Stimulated activated CD8-positive, alpha-beta memory T cell treated with anti-CD3 and anti-CD28 coated beads, Interleukin-2, amount 100 ng/mL, for 1 hour (primary cell): ENCODE measurements around the gene NTF3.

Experiments
- DNase-seq, 2 donors: peaks; one replicate each; pipeline ENCODE4 v3.0.0-alpha.2; 2020; ENCODE audit warnings: low read depth in 2 of 2

The NTF3 gene

DNA sequence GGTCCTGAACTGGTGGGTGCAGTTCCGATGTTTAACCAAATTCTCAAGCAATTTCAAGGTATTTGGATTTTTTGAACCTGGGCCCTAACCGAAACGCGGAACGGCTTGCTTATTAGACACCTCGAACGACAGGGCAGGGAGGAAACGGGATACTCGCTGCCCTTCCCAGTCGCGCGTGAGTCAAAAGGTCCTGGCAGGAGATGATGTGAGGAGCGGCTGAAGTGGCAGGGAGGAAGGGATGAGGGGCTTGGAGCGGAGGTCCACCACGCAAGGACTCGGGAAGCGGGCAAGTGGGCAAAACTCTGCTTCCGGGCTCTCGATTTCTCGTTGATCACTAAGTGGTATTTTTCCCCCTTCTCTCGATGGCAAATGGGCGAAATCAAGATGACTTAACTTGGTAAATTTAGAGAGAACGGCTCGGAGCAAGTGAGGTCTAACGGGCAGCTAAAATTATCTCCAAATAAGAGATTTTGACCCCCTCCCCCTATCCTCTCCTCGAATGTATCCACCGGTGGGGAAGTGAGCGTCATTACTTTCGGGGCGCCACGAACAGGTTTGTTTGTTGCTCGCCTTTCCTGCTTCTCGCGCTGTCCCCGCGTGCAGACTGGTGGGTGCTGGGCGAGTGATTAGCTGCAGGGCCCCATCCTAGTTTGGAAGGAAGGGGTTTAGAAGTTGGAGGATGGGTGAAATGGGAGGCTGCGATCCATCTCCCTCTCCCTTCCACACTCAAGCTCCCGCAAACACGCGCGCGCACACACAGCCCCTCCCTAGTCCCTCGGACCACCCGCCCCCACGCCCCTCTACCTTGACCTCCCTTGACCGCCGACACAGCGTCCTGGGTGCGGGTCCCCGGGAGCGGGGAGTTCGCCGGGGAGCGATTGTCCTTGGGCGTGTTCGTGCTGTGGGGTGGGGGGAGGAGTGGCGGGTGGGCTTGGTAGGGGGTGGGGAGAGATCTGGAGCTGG, 986 bp upstream of the NTF3 start:
- no peak for DNase-seq

DNA sequence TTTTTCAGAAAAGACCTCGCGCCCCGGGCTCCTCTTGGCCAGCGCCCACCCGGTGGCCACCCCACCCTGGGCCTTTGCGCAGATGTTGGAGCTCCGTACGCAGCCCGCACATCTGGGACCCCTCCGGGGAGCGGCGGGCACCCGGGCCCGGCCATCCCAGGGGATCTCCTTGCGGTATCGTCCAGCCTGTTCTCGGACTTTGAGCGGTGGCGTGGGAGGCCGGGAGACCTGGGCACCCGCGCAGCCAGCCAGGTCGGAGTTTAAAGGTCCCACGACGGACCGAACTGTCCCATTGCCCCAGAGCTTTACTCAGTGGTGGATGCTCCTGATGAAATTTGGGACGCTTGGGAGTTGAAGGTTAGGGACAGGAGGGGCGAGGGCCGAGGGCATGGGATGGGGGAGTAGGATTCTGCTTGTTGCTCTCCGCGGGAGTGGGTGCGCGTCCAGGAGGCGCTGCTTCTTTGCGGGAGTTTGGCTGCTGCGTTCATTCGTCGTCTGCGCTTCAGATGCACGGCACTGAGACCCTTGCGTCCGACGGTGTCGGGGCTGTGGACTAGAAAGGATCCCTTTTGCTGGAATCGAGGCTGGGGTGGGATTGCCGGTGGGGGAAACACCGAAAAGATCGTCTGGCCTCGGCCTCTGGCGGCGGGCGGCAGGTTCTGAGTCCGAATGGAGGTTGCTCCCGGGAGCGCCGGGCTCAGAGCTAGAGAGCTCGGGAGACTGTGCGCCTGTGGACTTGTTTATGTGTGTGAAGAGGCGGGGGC, 1.4 kb downstream of the NTF3 start:
- no peak for DNase-seq

DNA sequence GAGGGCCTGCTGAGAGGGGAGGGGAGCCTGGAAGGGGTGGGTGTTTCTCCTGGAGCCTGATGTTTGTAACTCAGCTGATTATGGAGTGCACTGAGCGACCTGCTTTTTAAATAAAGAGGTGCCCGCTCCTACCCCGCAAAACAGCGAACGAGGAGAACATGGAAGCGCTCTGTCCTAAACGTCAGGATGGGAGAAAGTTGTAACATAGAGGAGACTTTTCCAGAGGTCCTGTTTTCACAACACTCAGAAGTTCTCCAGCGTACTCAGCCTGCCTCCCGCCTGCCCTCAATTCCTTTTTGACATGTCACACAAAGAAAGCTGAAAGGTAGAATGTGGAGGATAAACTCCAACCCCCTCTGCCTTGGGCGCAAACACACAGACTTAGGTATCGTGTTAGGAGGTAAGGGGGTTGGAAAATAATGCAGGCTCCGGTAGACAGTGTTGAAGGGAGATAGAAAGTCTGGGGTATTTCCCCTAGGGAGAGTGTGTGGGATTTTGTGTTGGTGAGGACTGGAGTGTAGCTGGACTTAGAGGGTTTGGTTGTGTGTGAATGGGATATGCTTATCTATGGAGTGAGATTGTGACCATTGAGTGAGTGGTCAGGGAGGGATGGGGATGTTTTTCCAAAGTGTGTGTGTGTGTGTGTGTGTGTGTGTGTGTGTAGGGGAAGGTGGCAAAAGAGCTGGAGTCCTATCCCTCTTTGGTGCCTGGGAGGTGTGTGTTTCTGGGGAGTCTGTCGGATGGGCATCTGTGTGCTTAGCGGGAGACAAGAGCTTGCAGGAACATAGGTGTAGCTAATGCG, 2.1 kb downstream of the NTF3 start:
- DNase-seq, result no peak

- DNase-seq, result no peak
Observed at GRCh38 chr12:5434647-5435560, 3.0 kb downstream of the NTF3 start.

DNA sequence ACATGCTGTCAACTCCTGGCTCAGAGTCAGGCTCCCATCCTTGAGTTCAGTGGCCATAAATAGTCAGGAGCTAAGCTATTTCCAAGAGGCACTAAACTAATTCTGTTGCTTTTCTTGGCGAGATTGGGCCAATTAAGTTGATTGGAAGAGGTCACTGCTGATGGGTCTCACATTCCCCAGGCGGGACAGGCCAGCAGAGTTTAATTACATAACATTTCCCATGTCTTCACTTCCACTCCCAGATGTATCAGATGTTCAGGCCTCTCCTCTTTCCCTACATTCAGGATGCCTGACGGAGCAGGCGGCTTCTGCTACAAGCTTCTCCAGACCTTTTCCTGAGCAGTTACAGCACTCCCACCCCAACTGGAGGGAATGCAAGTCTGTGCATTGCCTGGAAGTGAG, 5.3 kb downstream of the NTF3 start:
- no peak for DNase-seq

DNA sequence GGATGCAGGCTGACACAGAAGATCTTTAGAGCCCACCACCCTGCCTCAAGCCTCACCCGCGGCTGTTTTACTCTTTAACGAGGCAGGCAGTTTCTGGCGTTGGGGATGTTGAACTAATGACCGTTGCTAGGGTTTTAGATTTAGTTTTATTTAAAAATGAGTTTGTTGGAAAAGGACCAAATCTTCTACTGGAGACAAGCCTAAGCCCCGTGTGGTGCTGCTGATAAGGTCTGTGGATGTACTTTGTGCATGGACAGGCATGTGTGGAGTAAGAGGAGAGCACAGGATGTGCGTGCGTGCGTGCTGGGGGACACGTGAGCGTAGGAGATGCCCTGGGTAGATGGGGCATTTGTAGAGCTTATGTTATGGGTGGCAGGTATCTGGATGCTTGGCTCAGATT, 5.7 kb downstream of the NTF3 start:
- DNase-seq, result no peak

DNA sequence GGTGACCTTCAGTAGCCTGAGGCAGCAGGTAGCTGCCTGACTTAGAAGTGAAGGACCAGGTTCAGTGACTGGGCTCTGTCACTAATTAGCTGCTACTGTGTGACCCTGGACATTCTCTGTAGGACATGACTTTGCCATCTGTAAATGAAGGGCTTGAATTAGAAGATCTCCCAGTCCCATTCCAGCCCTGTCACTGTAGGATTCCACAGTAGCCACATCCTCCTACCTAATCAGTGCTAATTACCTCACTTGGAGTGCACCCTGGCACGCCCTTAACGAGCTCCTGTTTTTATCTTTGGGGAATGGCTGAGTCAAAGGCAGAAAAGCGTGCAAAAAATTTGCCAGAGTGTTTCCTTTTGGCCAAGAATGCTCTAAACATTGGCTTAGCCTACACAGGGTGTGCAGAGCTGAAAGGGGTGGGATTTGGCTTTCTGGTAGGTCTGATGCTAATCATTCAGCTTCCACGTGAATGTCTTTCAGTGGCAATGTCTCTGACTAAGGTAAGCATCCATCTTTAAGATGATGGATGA, 6.8 kb downstream of the NTF3 start:
- no peak for DNase-seq

DNA sequence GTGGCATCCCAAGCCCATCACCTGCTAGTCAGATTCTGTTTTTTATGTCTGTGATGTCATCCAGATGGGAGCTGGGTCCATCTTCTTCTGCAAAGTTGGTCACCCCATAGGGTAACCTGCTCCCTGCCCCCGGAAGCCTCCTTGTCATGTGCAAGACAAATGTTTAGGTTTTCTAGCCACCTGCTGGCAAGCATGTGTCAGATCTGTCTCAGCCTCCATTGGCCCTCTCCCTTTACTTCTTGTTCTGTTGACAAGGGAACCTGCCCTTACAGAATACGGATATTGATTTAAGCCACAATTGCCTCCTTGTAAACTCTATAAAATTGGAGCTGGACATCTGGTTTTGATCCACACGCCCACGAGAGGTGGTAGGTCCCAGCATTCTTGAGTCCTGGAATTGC, 7.5 kb downstream of the NTF3 start:
- no peak for DNase-seq

DNA sequence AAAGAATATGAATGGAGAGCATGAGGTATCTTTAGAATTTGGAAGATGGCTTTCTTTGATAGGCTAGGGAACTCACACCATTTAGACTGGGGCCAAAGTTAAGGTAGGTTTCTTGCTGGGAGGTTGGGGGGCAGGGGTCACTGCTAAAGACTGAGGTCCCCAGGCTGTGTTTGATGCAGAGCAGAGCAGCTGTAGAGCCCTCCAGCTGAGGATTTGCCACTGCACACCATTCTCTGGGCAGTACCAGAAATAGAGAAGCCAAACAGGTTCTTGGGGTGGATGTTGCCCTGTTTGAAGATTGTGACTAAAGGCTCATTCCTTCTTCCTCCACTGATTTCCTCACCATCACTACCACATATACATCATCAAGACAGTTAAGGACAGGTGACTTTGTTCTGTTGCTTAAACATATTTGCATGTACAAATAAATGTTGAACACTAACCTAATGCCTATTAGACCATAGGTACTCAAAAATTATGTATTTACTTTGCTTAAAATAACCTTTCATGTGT, 7.9 kb downstream of the NTF3 start:
- no peak for DNase-seq

DNA sequence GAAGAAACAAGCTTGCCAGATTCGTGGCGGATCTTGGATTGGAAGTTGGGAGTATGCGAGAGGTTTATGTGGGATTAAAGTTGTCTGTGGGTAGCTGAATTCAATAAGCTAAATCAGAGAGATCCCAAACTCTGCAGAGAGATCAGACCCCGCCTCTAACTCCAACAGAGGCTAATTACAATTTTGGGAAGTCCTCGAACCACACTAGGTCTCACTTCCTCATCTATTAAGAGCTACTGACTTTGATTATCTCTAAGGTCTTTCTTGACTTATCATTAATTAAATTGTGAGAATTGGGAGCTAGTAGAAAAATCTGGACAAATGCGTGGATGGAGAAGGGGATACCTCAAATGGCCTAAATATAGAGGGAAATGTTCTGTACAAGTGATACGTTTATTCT, 9.1 kb downstream of the NTF3 start:
- no peak for DNase-seq

- DNase-seq, result no peak
Observed at GRCh38 chr12:5441497-5442236, 9.8 kb downstream of the NTF3 start.

DNA sequence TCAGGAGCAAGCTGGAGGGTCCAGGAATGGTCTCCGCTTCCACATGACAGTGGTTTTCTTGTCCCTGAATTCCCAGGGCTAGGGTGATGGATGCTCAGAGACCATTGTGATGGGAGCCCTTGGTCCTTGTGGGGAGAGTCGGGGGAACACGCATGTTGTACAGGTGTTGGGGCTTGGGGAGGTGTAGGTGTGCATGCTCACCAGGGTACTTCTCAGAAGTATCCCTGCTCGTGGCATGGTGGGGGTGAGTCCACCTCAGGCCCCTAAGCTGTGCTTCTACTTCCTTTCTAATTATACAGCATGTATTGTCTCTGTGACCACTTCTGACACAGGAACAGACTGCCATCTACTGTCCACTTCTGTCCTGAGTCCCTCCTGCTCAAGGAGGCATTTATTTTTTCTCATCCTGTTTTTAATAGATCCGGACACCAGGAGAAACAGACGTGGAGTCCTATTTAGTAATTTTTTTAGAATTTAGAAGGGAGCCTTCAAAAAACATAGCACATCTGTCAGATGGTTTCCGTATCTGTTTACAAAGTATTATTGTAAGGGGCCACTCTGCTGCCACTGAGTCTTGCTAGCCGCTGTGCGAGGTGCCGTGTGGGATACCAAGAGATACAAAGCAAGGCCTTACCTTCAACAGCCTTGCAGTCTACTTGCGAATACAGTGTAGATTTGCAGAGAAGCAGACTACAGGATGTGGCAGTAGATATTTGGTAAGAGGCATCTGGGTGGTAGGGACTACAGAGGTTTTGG, 10.5 kb downstream of the NTF3 start:
- DNase-seq, result no peak

DNA sequence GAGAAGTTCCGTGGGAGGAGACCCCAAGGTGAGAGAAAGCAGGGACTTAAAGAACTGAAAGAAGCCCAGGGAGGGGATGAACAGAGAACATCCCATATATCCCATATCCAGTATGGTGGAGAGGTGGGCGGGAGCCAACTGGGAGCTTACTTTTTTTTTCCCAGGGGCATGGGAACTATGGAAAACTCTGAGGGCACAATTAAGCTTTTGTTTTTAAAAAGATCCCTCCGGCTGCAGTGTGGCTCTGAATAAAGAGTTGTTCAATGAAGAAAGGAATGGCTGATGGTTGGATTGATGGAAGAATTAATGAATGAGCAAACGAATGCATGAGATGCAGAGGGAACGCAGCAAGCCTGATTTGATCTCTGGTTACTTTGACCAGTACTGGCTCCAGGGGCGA, 12.6 kb downstream of the NTF3 start:
- DNase-seq, result no peak

DNA sequence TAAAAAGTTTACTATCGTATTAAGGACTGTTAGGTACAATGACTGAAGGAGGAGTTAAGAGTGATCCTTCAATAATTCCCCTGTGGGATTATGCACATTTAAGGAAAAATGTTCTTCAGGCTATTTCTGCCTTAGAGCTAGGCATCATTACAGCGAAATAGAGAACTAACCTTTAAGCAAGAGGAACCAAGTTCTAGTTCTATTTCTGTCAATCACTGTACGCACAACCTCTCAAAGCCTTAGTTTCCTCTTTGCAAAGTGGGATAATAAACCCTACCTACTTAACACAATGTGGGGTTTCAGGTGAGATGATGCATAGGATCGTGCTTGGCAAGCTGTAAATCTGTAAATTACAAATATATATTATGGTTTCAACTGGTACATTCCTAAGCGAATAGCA, 15.4 kb downstream of the NTF3 start:
- no peak for DNase-seq

- no peak for DNase-seq
Observed at GRCh38 chr12:5451251-5451650, 19.3 kb downstream of the NTF3 start.

DNA sequence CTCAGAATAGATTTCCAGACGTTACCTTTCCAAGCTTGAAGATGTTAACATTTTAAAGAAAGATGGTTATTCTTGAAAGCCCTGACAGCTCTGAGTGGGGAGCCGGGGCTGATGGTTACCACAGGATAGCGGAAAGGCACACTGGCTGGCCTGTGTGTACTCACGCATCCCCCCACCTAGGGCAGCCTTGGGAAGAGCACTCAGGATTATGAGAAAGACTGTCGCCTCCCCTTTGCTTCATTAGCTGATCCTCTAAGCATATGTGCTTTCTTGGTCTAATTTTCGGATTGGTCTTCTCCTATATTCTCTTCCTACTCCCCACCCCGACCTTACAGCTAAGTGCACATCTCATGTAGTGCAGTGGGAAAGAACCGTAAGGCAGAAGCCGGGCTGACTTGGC, 20.7 kb downstream of the NTF3 start:
- DNase-seq, result no peak

- DNase-seq, result no peak
Observed at GRCh38 chr12:5453466-5453865, 21.6 kb downstream of the NTF3 start.

DNA sequence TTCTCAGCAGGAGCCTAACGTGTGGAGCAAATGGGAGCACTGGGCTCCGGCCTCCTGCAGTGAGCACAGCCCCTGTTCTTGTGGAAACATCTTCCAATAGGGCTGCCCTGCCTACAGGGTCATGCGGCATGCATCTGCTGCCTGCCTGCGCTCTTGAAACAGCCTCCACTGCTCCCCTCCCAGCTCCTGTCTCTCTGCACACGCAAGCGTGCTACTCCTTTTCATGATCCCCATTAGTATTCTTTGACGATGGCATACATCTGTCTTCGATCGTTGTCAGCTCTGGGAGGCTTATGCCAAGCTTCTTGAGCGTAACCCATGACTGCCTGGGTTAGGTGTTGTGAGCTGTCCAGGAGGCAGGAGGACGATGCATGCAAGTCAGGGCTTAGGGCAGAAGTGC, 23.1 kb downstream of the NTF3 start:
- DNase-seq, result no peak

- DNase-seq, result no peak
Observed at GRCh38 chr12:5456030-5456429, 24.1 kb downstream of the NTF3 start.
